OCI-LY7 (cell line): ENCODE results near the gene GATAD2B.

ENCODE experiments used
- EZH2phosphoT487 ChIP-seq: fragments of 200-600 bp; sonication (generic); IDR thresholded peaks from 2 replicates; pipeline ENCODE4 v1.6.1; 2018; ENCODE audit warnings: low read depth, borderline replicate concordance, mild to moderate bottlenecking, mixed run types, antibody characterized with exemption, low read length, moderate library complexity, mixed read lengths
- TF ChIP-seq, protein P1 (sequence below): fragments of 200-600 bp; sonication (generic); conservative IDR thresholded peaks from 2 replicates; pipeline ENCODE4 v1.5.1; 2014; ENCODE audit warnings: mild to moderate bottlenecking, antibody characterized with exemption, low read length, moderate library complexity, mixed read lengths

DNA sequence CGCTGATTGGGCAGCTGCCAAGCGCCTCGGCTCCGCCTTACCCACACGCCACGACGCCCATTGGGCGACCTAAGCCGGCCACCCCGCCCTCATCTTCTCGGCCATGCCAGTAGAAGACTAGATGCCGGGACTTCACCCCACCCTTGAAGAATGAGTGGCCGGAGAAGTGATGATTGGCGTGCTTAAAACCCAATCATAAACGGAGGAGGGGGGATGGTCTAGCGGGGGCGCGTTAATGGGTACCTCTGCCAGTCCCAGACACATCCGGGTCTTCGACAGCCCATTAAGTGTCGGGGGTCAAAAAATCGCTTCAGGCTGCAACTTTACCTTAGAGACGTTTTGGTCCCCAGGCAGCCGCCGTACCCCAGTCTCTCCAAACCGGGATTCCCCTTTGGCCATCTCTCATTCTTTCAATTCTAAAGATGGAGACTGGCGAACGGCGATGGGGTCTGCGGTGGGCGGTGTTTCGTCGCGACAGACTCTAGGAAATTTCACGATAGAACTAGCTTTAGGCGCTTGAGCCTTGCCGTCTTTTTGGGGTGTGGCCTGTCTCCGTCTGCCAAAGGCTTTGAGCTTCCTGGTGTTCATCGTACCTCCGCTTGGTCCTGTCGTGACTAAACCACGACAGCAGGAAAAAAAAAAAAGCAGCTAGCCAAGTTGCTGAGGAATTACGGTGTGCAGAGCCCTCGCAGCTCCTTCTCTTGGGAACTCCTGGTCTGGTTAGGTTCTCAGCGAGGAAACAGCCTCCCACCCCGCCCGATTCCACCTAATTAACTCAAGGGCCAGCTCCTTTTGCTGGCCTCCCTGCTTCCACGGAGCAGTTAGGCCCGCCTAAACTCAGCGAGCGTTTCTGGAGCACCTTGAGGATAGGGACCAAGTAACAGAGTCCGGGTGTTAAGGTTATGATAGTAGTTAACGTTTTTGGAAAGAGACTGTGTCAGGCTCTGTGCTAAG is at the start of gene GATAD2B:
- TF ChIP-seq, protein P1, sequence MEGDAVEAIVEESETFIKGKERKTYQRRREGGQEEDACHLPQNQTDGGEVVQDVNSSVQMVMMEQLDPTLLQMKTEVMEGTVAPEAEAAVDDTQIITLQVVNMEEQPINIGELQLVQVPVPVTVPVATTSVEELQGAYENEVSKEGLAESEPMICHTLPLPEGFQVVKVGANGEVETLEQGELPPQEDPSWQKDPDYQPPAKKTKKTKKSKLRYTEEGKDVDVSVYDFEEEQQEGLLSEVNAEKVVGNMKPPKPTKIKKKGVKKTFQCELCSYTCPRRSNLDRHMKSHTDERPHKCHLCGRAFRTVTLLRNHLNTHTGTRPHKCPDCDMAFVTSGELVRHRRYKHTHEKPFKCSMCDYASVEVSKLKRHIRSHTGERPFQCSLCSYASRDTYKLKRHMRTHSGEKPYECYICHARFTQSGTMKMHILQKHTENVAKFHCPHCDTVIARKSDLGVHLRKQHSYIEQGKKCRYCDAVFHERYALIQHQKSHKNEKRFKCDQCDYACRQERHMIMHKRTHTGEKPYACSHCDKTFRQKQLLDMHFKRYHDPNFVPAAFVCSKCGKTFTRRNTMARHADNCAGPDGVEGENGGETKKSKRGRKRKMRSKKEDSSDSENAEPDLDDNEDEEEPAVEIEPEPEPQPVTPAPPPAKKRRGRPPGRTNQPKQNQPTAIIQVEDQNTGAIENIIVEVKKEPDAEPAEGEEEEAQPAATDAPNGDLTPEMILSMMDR: no peak
- no peak for TF ChIP-seq EZH2phosphoT487
